Trophoblast cell (in vitro differentiated cells and primary cell): Measurements from ENCODE around the gene COL4A1.

Experiments used
- DNase-seq, 2 donors: peaks; one replicate each; pipeline ENCODE4 v3.0.0-alpha.2; 2016
- H2AFZ ChIP-seq: 2 replicates; pipeline ENCODE4 v1.6.1; 2013; ENCODE audit warnings: low read length, moderate library complexity, mild to moderate bottlenecking; ENCODE audit not compliant: insufficient read depth, poor library complexity
- H2AK5ac ChIP-seq: 2 replicates; pipeline ENCODE4 v1.6.1; 2013; ENCODE audit warnings: mild to moderate bottlenecking, low read length
- H2BK120ac ChIP-seq: 2 replicates; pipeline ENCODE4 v1.6.1; 2013; ENCODE audit warnings: low read length, mild to moderate bottlenecking, moderate library complexity; ENCODE audit not compliant: insufficient read depth, poor library complexity
- H2BK12ac ChIP-seq: 2 replicates; pipeline ENCODE4 v1.6.1; 2013; ENCODE audit warnings: mild to moderate bottlenecking, low read length, moderate library complexity
- H2BK5ac ChIP-seq: 2 replicates; pipeline ENCODE4 v1.6.1; 2013; ENCODE audit warnings: low read length, low read depth, moderate library complexity, mild to moderate bottlenecking; ENCODE audit not compliant: poor library complexity
- H3K14ac ChIP-seq: 2 replicates; pipeline ENCODE4 v1.6.1; 2013; ENCODE audit warnings: mild to moderate bottlenecking, low read length
- H3K18ac ChIP-seq: 2 replicates; pipeline ENCODE4 v1.6.1; 2013; ENCODE audit warnings: mild to moderate bottlenecking, low read length
- H3K23ac ChIP-seq: 2 replicates; pipeline ENCODE4 v1.6.1; 2013; ENCODE audit warnings: low read length
- H3K27ac ChIP-seq: 2 replicates; pipeline ENCODE4 v1.5.1; 2013; ENCODE audit warnings: low read depth, mild to moderate bottlenecking, inconsistent platforms, low read length, moderate library complexity
- H3K27me3 ChIP-seq: 2 replicates; pipeline ENCODE4 v1.6.1; 2013; ENCODE audit warnings: inconsistent platforms, mild to moderate bottlenecking, low read length, moderate library complexity; ENCODE audit not compliant: insufficient read depth
- H3K36me3 ChIP-seq, 2 experiments: 1 replicate in 1 of 2; 2 replicates in 1 of 2; pipeline ENCODE4 v1.6.1; 2013; ENCODE audit warnings: low read length in 2 of 2, mild to moderate bottlenecking in 2 of 2, moderate library complexity in 1 of 2; ENCODE audit not compliant: insufficient read depth in 2 of 2, control insufficient read depth in 1 of 2
- H3K4ac ChIP-seq: 2 replicates; pipeline ENCODE4 v1.6.1; 2013; ENCODE audit warnings: low read depth, mild to moderate bottlenecking, low read length, moderate library complexity
- H3K4me1 ChIP-seq, 2 experiments: 1 replicate in 1 of 2; 2 replicates in 1 of 2; pipeline ENCODE4 v1.6.1; 2013; ENCODE audit warnings: low read length in 2 of 2, mild to moderate bottlenecking in 2 of 2, moderate library complexity in 1 of 2; ENCODE audit not compliant: insufficient read depth in 2 of 2, control insufficient read depth in 1 of 2
- H3K4me2 ChIP-seq: 2 replicates; pipeline ENCODE4 v1.6.1; 2013; ENCODE audit warnings: inconsistent platforms, mild to moderate bottlenecking, low read length, moderate library complexity
- H3K4me3 ChIP-seq: 2 replicates; pipeline ENCODE4 v1.5.1; 2013; ENCODE audit warnings: mild to moderate bottlenecking, low read depth, low read length, inconsistent platforms
- H3K79me1 ChIP-seq: one replicate; pipeline ENCODE4 v1.6.1; 2013; ENCODE audit warnings: low read length
- H3K79me2 ChIP-seq: 2 replicates; pipeline ENCODE4 v1.6.1; 2013; ENCODE audit warnings: low read length, mild to moderate bottlenecking; ENCODE audit not compliant: control insufficient read depth, insufficient read depth, poor library complexity
- H3K9ac ChIP-seq: 2 replicates; pipeline ENCODE4 v1.6.1; 2013; ENCODE audit warnings: mild to moderate bottlenecking, low read length
- H3K9me3 ChIP-seq: 2 replicates; pipeline ENCODE4 v1.6.1; 2013; ENCODE audit warnings: low read depth, mild to moderate bottlenecking, control low read depth, inconsistent platforms, low read length; ENCODE audit not compliant: insufficient read depth
- H4K12ac ChIP-seq: 2 replicates; pipeline ENCODE4 v1.6.1; 2013; ENCODE audit warnings: low read depth, mild to moderate bottlenecking, low read length, moderate library complexity
- H4K8ac ChIP-seq: 2 replicates; pipeline ENCODE4 v1.6.1; 2013; ENCODE audit warnings: low read depth, mild to moderate bottlenecking, low read length, moderate library complexity
- H4K91ac ChIP-seq: one replicate; pipeline ENCODE4 v1.6.1; 2013; ENCODE audit warnings: low read depth, mild to moderate bottlenecking, low read length, moderate library complexity
- WGBS: extraction: QIAGEN DNeasy Blood & Tissue Kit; methylation state at CpG from one replicate; pipeline ENCODE4 v1.1.7; 2013; ENCODE audit warnings: missing lambda C conversion rate; ENCODE audit not compliant: insufficient read length, insufficient coverage; ENCODE audit errors: extremely low coverage; 5-methylcytosine and 5-hydroxymethylcytosine counted together

The COL4A1 gene

DNA sequence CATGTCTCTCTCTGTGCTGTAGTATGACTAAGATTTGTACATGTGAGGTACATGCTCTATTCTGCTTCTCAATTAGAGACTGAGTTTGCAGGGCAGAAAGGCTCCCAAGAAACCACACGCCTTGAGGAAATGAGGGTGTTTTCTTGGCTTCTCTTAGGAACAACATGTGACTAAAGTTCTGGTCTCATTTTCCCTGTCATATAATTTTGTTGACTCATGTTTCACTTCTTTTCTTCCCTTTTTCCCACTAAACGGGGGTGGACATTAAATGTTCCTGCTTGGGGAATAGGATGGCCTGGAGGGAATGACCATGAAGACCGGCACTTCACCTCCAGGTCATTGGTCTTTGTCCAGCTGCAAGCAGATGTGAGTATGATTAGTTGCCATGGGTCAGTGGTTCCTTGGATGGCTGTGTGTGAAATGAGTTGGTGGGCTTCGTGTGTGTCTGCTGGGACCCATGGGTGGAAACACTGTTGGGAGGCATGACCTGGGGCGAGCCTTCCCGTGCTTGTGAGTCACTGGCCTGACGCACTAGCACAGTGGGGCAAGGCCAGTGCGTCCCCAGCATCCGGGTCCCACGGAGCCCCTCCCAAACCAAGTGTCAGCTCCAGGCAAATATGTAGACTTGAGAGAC, 56.6 kb downstream of the COL4A1 start:
- no CpG with 5 or more reads among the region's 10 CpGs for WGBS
- Histone ChIP-seq H3K4me3 (no peak overlapping the region), H4K8ac (no peak overlapping the region), H3K27me3 (no peaks in the 10 kb centered on the region), H2BK5ac (no peak overlapping the region), H3K79me2 (peaks cover 1% of the 10 kb centered on the region), H3K9me3 (peaks cover 2% of the 10 kb centered on the region), H2BK120ac (no peak overlapping the region), H2AK5ac (no peak overlapping the region), H4K12ac (no peak overlapping the region), H3K36me3 (peaks cover 15 to 17% of the 10 kb centered on the region in 2 experiments), H3K23ac (no peak overlapping the region), H3K9ac (no peak overlapping the region), H3K14ac (no peak overlapping the region), H4K91ac (no peak overlapping the region), H2BK12ac (no peak overlapping the region), H3K4ac (no peak overlapping the region), H2AFZ (no peak overlapping the region), H3K4me2 (no peak overlapping the region), H3K27ac (no peak overlapping the region), H3K79me1 (peaks cover 20% of the 10 kb centered on the region), H3K18ac (no peak overlapping the region), H3K4me1 (peaks cover 19 to 32% of the 10 kb centered on the region in 2 experiments)
- peak; percentile 47 to 52 for DNase-seq

DNA sequence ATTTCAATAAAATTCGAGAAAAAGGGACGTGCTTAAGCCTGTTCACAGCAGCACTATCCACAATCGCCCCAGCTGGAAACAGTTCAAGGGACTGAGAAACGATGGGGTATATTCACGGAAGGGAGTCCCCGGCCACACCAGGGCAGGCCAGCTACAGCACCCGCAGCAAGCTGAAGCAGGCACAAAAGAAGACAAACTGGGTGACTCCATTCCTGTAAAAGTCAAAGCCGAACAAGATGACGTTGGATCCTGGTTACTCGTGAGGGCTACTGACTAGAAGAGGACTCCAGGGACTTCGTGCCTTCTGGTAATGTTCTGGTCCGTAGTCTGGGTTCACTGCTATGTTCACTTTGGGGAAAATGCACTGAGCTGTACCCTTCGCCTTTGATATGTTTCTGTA, 57.6 kb downstream of the COL4A1 start:
- H2AK5ac ChIP-seq = no peak overlapping the region
- no peak overlapping the region for H2BK12ac ChIP-seq
- H4K12ac ChIP-seq = no peak overlapping the region
- H3K4me3 ChIP-seq = no peak overlapping the region
- peak overlapping the region; percentile 4 for H3K4ac ChIP-seq
- peaks cover 1% of the 10 kb centered on the region for H3K79me2 ChIP-seq
- DNase-seq = no peak
- peaks cover 23% of the 10 kb centered on the region in 2 experiments for H3K36me3 ChIP-seq
- H3K18ac ChIP-seq = no peak overlapping the region
- no peak overlapping the region for H4K91ac ChIP-seq
- H3K27me3 ChIP-seq = no peaks in the 10 kb centered on the region
- H3K4me1 ChIP-seq = peaks cover 17 to 30% of the 10 kb centered on the region in 2 experiments
- no peak overlapping the region for H4K8ac ChIP-seq
- no peak overlapping the region for H2BK120ac ChIP-seq
- H3K9ac ChIP-seq = no peak overlapping the region
- WGBS = no CpG with 5 or more reads among the region's 13 CpGs
- no peak overlapping the region for H2BK5ac ChIP-seq
- H3K14ac ChIP-seq = no peak overlapping the region
- H3K23ac ChIP-seq = no peak overlapping the region
- no peak overlapping the region for H3K27ac ChIP-seq
- no peak overlapping the region for H2AFZ ChIP-seq
- H3K9me3 ChIP-seq = peaks cover 2% of the 10 kb centered on the region
- no peak overlapping the region for H3K4me2 ChIP-seq
- peaks cover 15% of the 10 kb centered on the region for H3K79me1 ChIP-seq

DNA sequence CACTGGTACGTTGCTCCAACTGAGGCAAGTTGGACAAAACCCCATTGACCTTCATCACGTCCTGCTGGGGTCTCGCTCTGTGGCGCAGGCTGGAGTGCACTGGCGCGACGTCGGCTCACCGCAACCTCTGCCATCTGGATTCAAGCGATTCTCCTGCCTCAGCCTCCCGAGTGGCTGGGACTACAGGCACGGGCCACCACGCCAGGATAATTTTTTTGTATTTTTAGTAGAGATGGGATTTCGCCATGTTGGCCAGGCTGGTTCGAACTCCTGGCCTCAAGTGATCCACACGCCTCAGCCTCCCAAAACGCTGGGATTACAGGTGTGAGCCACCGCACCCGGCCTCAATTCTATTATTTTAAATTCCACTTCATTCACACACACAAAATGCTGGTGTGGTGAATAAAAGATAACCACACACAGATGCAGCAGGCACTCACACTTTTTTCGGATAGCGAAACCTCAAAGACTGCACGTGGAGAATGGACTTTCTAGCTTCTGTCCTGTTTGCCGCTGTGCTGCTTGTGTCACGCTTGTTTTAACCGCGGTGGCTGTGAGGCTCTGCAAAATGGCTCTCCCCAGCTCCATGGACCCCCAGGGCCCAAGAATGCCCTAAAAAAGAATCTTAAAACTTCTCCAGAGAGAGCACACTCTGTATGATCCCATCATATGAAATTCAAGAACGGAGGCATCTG, 58.4 kb downstream of the COL4A1 start:
- Histone ChIP-seq H3K27me3 (no peaks in the 10 kb centered on the region), H3K14ac (peak overlapping the region; percentile 9), H3K36me3 (peaks cover 23% of the 10 kb centered on the region in 2 experiments), H3K9ac (no peak overlapping the region), H3K4me1 (peaks cover 17 to 25% of the 10 kb centered on the region in 2 experiments), H2AFZ (no peak overlapping the region), H3K4ac (peak overlapping the region; percentile 34), H4K91ac (peak overlapping the region; percentile 42), H3K4me2 (no peak overlapping the region), H2BK5ac (peak overlapping the region; percentile 3), H2BK120ac (peak overlapping the region; percentile 86), H2BK12ac (peak overlapping the region; percentile 48), H4K8ac (peak overlapping the region; percentile 1), H2AK5ac (no peak overlapping the region), H3K27ac (peak overlapping the region; percentile 1), H3K79me1 (peaks cover 11% of the 10 kb centered on the region), H3K4me3 (no peak overlapping the region), H3K9me3 (peaks cover 2% of the 10 kb centered on the region), H3K79me2 (peaks cover 1% of the 10 kb centered on the region), H3K23ac (no peak overlapping the region), H3K18ac (peak overlapping the region; percentile 15), H4K12ac (peak overlapping the region; percentile 9)
- DNase-seq = no peak
- WGBS = no CpG with 5 or more reads among the region's 27 CpGs

DNA sequence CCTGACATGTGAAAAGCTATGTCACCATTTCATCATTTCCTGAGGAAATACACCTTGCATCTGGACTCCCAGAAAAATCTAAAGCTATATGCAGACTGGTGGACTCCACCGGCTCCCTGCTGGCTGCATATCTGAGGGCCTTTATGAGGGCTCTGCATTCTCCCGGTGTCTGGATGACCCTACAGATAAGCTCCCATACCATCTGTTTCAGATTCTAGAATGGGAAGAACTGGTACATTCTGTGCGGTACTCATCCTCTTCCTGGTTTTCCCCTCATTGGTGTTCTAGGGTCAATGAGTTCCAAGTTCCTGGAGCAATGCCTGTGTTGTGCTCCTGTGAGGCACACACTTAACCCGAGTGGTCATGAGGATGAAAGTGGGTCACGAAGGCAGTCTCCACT, 60.4 kb downstream of the COL4A1 start:
- H3K36me3 ChIP-seq = peaks cover 26 to 29% of the 10 kb centered on the region in 2 experiments
- no peak overlapping the region for H4K12ac ChIP-seq
- H2BK120ac ChIP-seq = peak overlapping the region; percentile 73
- peak overlapping the region; percentile 43 for H3K4ac ChIP-seq
- H2BK12ac ChIP-seq = no peak overlapping the region
- peak overlapping the region; percentile 84 for H3K18ac ChIP-seq
- H3K14ac ChIP-seq = peak overlapping the region; percentile 68
- no peak overlapping the region for H4K91ac ChIP-seq
- H3K23ac ChIP-seq = no peak overlapping the region
- H3K27ac ChIP-seq = no peak overlapping the region
- H3K9me3 ChIP-seq = peaks cover 2% of the 10 kb centered on the region
- no peak for DNase-seq
- H2BK5ac ChIP-seq = no peak overlapping the region
- peak overlapping the region; percentile 49 for H4K8ac ChIP-seq
- no peak overlapping the region for H2AFZ ChIP-seq
- H3K27me3 ChIP-seq = no peaks in the 10 kb centered on the region
- peaks cover 16 to 25% of the 10 kb centered on the region in 2 experiments for H3K4me1 ChIP-seq
- H2AK5ac ChIP-seq = no peak overlapping the region
- WGBS = no CpG with 5 or more reads among the region's 5 CpGs
- no peak overlapping the region for H3K4me3 ChIP-seq
- H3K4me2 ChIP-seq = no peak overlapping the region
- H3K79me1 ChIP-seq = peaks cover 11% of the 10 kb centered on the region
- peaks cover 1% of the 10 kb centered on the region for H3K79me2 ChIP-seq
- H3K9ac ChIP-seq = no peak overlapping the region
